Measurements from ENCODE around the gene LHX2. TPM values are rescaled to one million over a fixed set of nuclear protein-coding genes. Genes with fewer than 3 reads are reported as not detected.
A peak's percentile ranks its signal among the peaks of the same experiment; 100 is the strongest.

The LHX2 gene
- polyA plus RNA-seq, 3 donors = 0.12 TPM; not detected in 2

DNA sequence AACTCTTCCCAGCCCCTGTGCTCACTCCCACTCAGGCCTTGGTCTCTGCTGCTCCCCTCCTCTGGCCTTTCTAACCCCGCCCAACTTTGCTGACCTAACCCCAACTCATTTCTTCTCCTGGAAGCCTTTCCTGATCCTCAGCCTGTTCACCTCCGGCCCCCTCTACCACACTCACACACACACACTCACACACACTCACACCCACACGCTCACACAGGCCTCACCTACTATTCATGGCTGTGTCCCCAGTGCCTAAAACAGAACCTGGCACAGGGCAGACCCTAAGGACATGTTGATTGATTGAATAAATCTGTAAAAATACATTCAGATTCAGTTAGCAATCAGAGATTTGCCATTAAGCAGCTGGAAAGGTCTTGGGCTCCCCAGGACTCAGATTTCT, 28.5 kb upstream of the LHX2 start:
- intact Hi-C loops (cut with micrococcal nuclease) = no loop called here
- no peaks in the 10 kb centered on the region for H4K20me1 ChIP-seq (ENCODE audit: insufficient read depth, low read length)
- TF ChIP-seq, protein P1, sequence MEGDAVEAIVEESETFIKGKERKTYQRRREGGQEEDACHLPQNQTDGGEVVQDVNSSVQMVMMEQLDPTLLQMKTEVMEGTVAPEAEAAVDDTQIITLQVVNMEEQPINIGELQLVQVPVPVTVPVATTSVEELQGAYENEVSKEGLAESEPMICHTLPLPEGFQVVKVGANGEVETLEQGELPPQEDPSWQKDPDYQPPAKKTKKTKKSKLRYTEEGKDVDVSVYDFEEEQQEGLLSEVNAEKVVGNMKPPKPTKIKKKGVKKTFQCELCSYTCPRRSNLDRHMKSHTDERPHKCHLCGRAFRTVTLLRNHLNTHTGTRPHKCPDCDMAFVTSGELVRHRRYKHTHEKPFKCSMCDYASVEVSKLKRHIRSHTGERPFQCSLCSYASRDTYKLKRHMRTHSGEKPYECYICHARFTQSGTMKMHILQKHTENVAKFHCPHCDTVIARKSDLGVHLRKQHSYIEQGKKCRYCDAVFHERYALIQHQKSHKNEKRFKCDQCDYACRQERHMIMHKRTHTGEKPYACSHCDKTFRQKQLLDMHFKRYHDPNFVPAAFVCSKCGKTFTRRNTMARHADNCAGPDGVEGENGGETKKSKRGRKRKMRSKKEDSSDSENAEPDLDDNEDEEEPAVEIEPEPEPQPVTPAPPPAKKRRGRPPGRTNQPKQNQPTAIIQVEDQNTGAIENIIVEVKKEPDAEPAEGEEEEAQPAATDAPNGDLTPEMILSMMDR (IDR thresholded peaks at IDR 0.05) = no peak
- no peak overlapping the region for H3K9ac ChIP-seq (ENCODE audit: insufficient read depth, low read length, poor library complexity, severe bottlenecking)
- H3K36me3 Mint-ChIP-seq = peaks cover 2 to 10% of the 10 kb centered on the region in 2 donors
- no peak overlapping the region for H3K4me3 ChIP-seq (replicated peaks in 1 of 3; ENCODE audit: low read depth in 2 of 3, low read length in 3 of 3)
- H3K27me3 ChIP-seq (ENCODE audit: control insufficient read depth in 2 of 2, insufficient read depth in 2 of 2, low read length in 2 of 2) = peaks cover 9 to 33% of the 10 kb centered on the region in 2 donors
- no peaks in the 10 kb centered on the region for H3K79me2 ChIP-seq (ENCODE audit: insufficient read depth, low read length)
- peaks cover 13 to 15% of the 10 kb centered on the region in 2 donors for H3K9me3 ChIP-seq (replicated peaks in 1 of 2; ENCODE audit: control insufficient read depth in 1 of 2, insufficient read depth in 1 of 2, low read length in 2 of 2)
- H3K4me1 ChIP-seq (ENCODE audit: control insufficient read depth in 1 of 2, insufficient read depth in 2 of 2, low read length in 2 of 2) = no peaks in the 10 kb centered on the region
- DNase-seq = no peak
- H3K27ac Mint-ChIP-seq = no peak overlapping the region
- H3K27me3 Mint-ChIP-seq (ENCODE audit: low read depth in 3 of 3) = peaks cover 28 to 54% (median 48%) of the 10 kb centered on the region in 3 donors
- H3K4me3 Mint-ChIP-seq = no peak overlapping the region
- H3K9me3 Mint-ChIP-seq = peaks cover 13 to 18% (median 16%) of the 10 kb centered on the region in 7 donors
- H3K27ac ChIP-seq (ENCODE audit: low read depth in 1 of 2, low read length in 2 of 2) = no peak overlapping the region
- H3K36me3 ChIP-seq (replicated peaks in 1 of 2; ENCODE audit: control insufficient read depth in 1 of 2, insufficient read depth in 2 of 2, low read length in 2 of 2) = no peaks in the 10 kb centered on the region
- WGBS (ENCODE audit: insufficient coverage) = 94% methylated on average over 2 of the region's 3 CpGs
- H3K4me2 ChIP-seq (replicated peaks; ENCODE audit: extremely low read depth, low read length, poor library complexity, severe bottlenecking) = no peak overlapping the region
- H3K4me1 Mint-ChIP-seq = no peaks in the 10 kb centered on the region
- no peak overlapping the region for H2AFZ ChIP-seq (ENCODE audit: insufficient read depth, low read depth, low read length, poor library complexity, severe bottlenecking)

DNA sequence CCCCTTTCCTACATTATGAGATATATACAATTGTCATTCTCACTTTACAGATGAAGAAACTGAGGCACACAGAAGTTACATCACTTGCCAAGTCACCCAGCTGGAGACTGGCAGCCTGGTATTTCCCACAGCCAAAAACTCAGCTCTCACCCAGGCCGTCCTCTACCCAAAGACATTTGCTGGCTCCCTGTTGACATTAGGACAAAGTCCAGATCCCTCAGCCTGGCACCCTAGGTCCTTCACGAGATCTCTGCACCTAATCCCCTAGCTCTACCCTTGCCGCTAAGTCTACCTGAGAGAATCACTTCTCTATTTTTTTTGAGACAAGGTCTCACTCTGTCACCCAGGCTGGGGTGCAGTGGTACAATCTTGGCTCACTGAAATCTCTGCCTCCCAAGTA, 26.8 kb upstream of the LHX2 start:
- no peak overlapping the region for H3K4me3 ChIP-seq (replicated peaks in 1 of 3; ENCODE audit: low read depth in 2 of 3, low read length in 3 of 3)
- TF ChIP-seq, protein P1 (IDR thresholded peaks at IDR 0.05) = no peak
- H3K79me2 ChIP-seq (ENCODE audit: insufficient read depth, low read length) = no peaks in the 10 kb centered on the region
- H3K27me3 Mint-ChIP-seq (ENCODE audit: low read depth in 3 of 3) = peaks cover 25 to 64% (median 46%) of the 10 kb centered on the region in 3 donors
- no peaks in the 10 kb centered on the region for H3K4me1 ChIP-seq (ENCODE audit: control insufficient read depth in 1 of 2, insufficient read depth in 2 of 2, low read length in 2 of 2)
- H3K4me3 Mint-ChIP-seq = no peak overlapping the region
- H3K4me1 Mint-ChIP-seq = no peaks in the 10 kb centered on the region
- peaks cover 0 to 1% of the 10 kb centered on the region in 2 donors for H3K36me3 Mint-ChIP-seq
- H2AFZ ChIP-seq (ENCODE audit: insufficient read depth, low read depth, low read length, poor library complexity, severe bottlenecking) = no peak overlapping the region
- peaks cover 9 to 40% of the 10 kb centered on the region in 2 donors for H3K27me3 ChIP-seq (ENCODE audit: control insufficient read depth in 2 of 2, insufficient read depth in 2 of 2, low read length in 2 of 2)
- no peak overlapping the region for H3K9ac ChIP-seq (ENCODE audit: insufficient read depth, low read length, poor library complexity, severe bottlenecking)
- H3K36me3 ChIP-seq (replicated peaks in 1 of 2; ENCODE audit: control insufficient read depth in 1 of 2, insufficient read depth in 2 of 2, low read length in 2 of 2) = no peaks in the 10 kb centered on the region
- intact Hi-C loops (cut with micrococcal nuclease) = no loop called here
- peaks cover 4 to 10% (median 6%) of the 10 kb centered on the region in 7 donors for H3K9me3 Mint-ChIP-seq
- H4K20me1 ChIP-seq (ENCODE audit: insufficient read depth, low read length) = no peaks in the 10 kb centered on the region
- no peak overlapping the region for H3K4me2 ChIP-seq (replicated peaks; ENCODE audit: extremely low read depth, low read length, poor library complexity, severe bottlenecking)
- H3K27ac ChIP-seq (ENCODE audit: low read depth in 1 of 2, low read length in 2 of 2) = no peak overlapping the region
- peak overlapping the region in 1 of 7 donors; percentile 24 for H3K27ac Mint-ChIP-seq
- peaks cover 3 to 5% of the 10 kb centered on the region in 2 donors for H3K9me3 ChIP-seq (replicated peaks in 1 of 2; ENCODE audit: control insufficient read depth in 1 of 2, insufficient read depth in 1 of 2, low read length in 2 of 2)
- 84% methylated on average over 3 of the region's 3 CpGs for WGBS (ENCODE audit: insufficient coverage)
- DNase-seq = no peak

Data from CD14-positive monocyte (primary cell).